ENCODE results near the gene WWC1. TPM values are rescaled to one million over a fixed set of nuclear protein-coding genes. Genes with fewer than 3 reads are reported as not detected.

The WWC1 gene
- total and polyA plus RNA-seq, 10 of the 15 experiments (the other 5 are each of a cell fraction or from before 2014, with no cell fraction given), result 0.50 to 7.8 (median 2.5) TPM

DNA sequence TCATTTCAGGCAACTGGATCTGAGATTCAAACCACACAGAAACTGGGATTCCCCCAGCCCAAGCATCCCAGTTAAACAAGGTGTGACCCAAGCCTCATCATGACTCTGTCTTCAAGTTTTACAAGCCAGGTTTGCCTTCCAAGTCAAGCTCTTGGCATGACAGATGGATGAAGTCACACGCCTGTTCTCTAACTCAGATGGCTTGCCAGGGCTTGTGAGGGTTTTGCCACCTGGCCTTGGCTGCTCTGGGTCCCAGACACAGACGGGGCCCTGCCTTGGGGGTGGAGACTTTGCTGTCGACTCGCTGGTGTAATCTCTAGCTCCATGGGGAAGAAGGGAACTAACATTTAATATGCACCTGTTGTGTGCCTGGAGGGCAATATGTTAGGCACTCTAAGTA is 99.0 kb downstream of the WWC1 start (continued):
- TF ChIP-seq, protein P1, sequence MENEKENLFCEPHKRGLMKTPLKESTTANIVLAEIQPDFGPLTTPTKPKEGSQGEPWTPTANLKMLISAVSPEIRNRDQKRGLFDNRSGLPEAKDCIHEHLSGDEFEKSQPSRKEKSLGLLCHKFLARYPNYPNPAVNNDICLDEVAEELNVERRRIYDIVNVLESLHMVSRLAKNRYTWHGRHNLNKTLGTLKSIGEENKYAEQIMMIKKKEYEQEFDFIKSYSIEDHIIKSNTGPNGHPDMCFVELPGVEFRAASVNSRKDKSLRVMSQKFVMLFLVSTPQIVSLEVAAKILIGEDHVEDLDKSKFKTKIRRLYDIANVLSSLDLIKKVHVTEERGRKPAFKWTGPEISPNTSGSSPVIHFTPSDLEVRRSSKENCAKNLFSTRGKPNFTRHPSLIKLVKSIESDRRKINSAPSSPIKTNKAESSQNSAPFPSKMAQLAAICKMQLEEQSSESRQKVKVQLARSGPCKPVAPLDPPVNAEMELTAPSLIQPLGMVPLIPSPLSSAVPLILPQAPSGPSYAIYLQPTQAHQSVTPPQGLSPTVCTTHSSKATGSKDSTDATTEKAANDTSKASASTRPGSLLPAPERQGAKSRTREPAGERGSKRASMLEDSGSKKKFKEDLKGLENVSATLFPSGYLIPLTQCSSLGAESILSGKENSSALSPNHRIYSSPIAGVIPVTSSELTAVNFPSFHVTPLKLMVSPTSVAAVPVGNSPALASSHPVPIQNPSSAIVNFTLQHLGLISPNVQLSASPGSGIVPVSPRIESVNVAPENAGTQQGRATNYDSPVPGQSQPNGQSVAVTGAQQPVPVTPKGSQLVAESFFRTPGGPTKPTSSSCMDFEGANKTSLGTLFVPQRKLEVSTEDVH (IDR thresholded peaks at IDR 0.05; ENCODE audit: low read depth, partially characterized antibody), result no peak
- TF ChIP-seq SPI1 (IDR thresholded peaks at IDR 0.05; ENCODE audit: borderline replicate concordance, insufficient read depth, low read depth, low read length) (no peak), POLR2A (IDR thresholded peaks at IDR 0.05; ENCODE audit: low read depth, low read length) (no peak)

DNA sequence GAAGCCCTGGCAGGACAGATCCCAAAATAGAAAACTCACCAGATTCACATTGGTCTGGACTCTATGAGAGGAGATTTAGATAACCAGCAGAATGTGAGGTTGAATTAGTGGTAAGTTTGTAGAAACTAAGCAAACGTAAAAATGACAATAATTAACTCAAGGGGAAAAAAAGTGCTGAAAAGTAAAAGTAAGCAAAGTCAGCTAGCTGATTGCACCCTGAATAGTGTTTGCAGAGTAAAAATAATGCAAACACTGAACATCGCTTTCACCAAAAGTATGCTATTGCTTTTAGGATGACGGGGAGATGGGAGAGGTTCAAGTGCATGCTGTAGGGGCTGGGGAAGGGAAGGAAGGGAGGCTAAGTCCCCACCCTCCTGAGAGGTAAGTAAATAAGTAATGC is 102.3 kb downstream of the WWC1 start:
- POLR2A ChIA-PET, result no interaction called here
- SMC1A ChIA-PET (ENCODE audit: uncharacterized antibody, unreplicated experiment), result no interaction called here
- CTCF ChIA-PET, result no interaction called here
- Histone ChIP-seq H2AFZ (ENCODE audit: control insufficient read depth, low read depth, low read length) (no peak overlapping the region), H3K9ac (ENCODE audit: control insufficient read depth, insufficient read depth, low read length) (no peak overlapping the region), H3K36me3 (ENCODE audit: control insufficient read depth in 2 of 2, insufficient read depth in 2 of 2, low read length in 1 of 2) (no peaks in the 10 kb centered on the region), H3K4me2 (ENCODE audit: control insufficient read depth, insufficient read depth) (no peak overlapping the region), H3K27me3 (replicated peaks in 1 of 2; ENCODE audit: control insufficient read depth in 2 of 2, insufficient read depth in 2 of 2, low read length in 1 of 2) (no peaks in the 10 kb centered on the region), H3K4me3 (no peak overlapping the region), H3K4me1 (ENCODE audit: control insufficient read depth, insufficient read depth, low read length) (no peaks in the 10 kb centered on the region), H3K9me3 (replicated peaks; ENCODE audit: control insufficient read depth, insufficient read depth, low read length) (no peaks in the 10 kb centered on the region), H3K79me2 (ENCODE audit: control insufficient read depth, insufficient read depth, low read length) (no peaks in the 10 kb centered on the region), H3K27ac (ENCODE audit: control insufficient read depth, insufficient read depth) (no peak overlapping the region), H4K20me1 (ENCODE audit: control insufficient read depth, insufficient read depth) (no peaks in the 10 kb centered on the region)
- in situ Hi-C loops (cut with MboI) (no loop called here), intact Hi-C loops (cut with micrococcal nuclease; ENCODE audit: unreplicated experiment) (no loop called here)
- ATAC-seq (no peak), FAIRE-seq (no peak), DNase-seq (ENCODE audit: low read depth, low spot score) (no peak)
- TF ChIP-seq MEF2B (IDR thresholded peaks at IDR 0.05; ENCODE audit: partially characterized antibody, poor library complexity, severe bottlenecking), result no peak
- TF ChIP-seq RAD51 (IDR thresholded peaks at IDR 0.05), result no peak
- TF ChIP-seq TARDBP (IDR thresholded peaks at IDR 0.05; ENCODE audit: borderline replicate concordance), result no peak
- TF ChIP-seq MTA2 (IDR thresholded peaks at IDR 0.05; ENCODE audit: low read depth), result no peak
- TF ChIP-seq, protein P2, sequence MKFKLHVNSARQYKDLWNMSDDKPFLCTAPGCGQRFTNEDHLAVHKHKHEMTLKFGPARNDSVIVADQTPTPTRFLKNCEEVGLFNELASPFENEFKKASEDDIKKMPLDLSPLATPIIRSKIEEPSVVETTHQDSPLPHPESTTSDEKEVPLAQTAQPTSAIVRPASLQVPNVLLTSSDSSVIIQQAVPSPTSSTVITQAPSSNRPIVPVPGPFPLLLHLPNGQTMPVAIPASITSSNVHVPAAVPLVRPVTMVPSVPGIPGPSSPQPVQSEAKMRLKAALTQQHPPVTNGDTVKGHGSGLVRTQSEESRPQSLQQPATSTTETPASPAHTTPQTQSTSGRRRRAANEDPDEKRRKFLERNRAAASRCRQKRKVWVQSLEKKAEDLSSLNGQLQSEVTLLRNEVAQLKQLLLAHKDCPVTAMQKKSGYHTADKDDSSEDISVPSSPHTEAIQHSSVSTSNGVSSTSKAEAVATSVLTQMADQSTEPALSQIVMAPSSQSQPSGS (IDR thresholded peaks at IDR 0.05; ENCODE audit: low read length), result no peak
- TF ChIP-seq, protein P3, sequence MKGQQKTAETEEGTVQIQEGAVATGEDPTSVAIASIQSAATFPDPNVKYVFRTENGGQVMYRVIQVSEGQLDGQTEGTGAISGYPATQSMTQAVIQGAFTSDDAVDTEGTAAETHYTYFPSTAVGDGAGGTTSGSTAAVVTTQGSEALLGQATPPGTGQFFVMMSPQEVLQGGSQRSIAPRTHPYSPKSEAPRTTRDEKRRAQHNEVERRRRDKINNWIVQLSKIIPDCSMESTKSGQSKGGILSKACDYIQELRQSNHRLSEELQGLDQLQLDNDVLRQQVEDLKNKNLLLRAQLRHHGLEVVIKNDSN (IDR thresholded peaks at IDR 0.05; ENCODE audit: borderline replicate concordance, extremely low read length, insufficient read depth, low read depth, low read length), result no peak
- TF ChIP-seq RBBP5 (conservative IDR thresholded peaks at IDR 0.05), result no peak
- TF ChIP-seq, protein P4, sequence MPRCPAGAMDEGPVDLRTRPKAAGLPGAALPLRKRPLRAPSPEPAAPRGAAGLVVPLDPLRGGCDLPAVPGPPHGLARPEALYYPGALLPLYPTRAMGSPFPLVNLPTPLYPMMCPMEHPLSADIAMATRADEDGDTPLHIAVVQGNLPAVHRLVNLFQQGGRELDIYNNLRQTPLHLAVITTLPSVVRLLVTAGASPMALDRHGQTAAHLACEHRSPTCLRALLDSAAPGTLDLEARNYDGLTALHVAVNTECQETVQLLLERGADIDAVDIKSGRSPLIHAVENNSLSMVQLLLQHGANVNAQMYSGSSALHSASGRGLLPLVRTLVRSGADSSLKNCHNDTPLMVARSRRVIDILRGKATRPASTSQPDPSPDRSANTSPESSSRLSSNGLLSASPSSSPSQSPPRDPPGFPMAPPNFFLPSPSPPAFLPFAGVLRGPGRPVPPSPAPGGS (IDR thresholded peaks at IDR 0.05; ENCODE audit: borderline replicate concordance, insufficient read depth, low read depth, low read length, poor library complexity, severe bottlenecking), result no peak
- TF ChIP-seq SMC3 (IDR thresholded peaks at IDR 0.05; ENCODE audit: borderline replicate concordance, low read length), result no peak
- TF ChIP-seq STAT1 (conservative IDR thresholded peaks at IDR 0.05), result no peak
- no peak for TF ChIP-seq IRF4 (IDR thresholded peaks at IDR 0.05; ENCODE audit: low read depth, low read length)
- RAD21 ChIA-PET (ENCODE audit: unreplicated experiment), result no interaction called here
- WGBS (ENCODE audit: insufficient coverage, insufficient replicate concordance, low lambda C conversion rate, missing lambda C conversion rate), result 77% methylated on average over 3 of the region's 3 CpGs
- no TSS peak for BruUV-seq (replicated peaks)
